Endodermal cell (in vitro differentiated cells): ENCODE data around the gene SPATA2L. TPM values are rescaled to one million over a fixed set of nuclear protein-coding genes. Genes with fewer than 3 reads are reported as not detected.

Experiments used
- DNase-seq: peaks from one replicate; pipeline ENCODE4 v3.0.0-alpha.2; 2017
- H3K27ac ChIP-seq: 2 replicates; pipeline ENCODE4 v1.5.1; 2013; ENCODE audit warnings: mild to moderate bottlenecking, low read depth, low read length, moderate library complexity
- H3K27me3 ChIP-seq: 2 replicates; pipeline ENCODE4 v1.6.1; 2013; ENCODE audit warnings: mild to moderate bottlenecking, low read length, moderate library complexity; ENCODE audit not compliant: insufficient read depth, control insufficient read depth, poor library complexity, severe bottlenecking
- H3K36me3 ChIP-seq: 2 replicates; pipeline ENCODE4 v1.7.0; 2013; ENCODE audit warnings: mild to moderate bottlenecking, low read length, moderate library complexity; ENCODE audit not compliant: control insufficient read depth, insufficient read depth
- H3K4me1 ChIP-seq: one replicate; pipeline ENCODE4 v1.7.0; 2013; ENCODE audit warnings: low read length; ENCODE audit not compliant: control insufficient read depth, insufficient read depth
- H3K4me3 ChIP-seq: 2 replicates; pipeline ENCODE4 v1.5.1; 2013; ENCODE audit warnings: mild to moderate bottlenecking, low read length, moderate library complexity
- H3K9ac ChIP-seq: 2 replicates; pipeline ENCODE4 v1.6.1; 2013; ENCODE audit warnings: mild to moderate bottlenecking, low read length, moderate library complexity; ENCODE audit not compliant: poor library complexity, severe bottlenecking; ENCODE audit errors: extremely low read depth
- H3K9me3 ChIP-seq: 2 replicates; pipeline ENCODE4 v1.6.1; 2013; ENCODE audit warnings: mild to moderate bottlenecking, low read length, moderate library complexity; ENCODE audit not compliant: control insufficient read depth
- H3K27ac Mint-ChIP-seq: 2 replicates; pipeline ENCODE4 v1.8.0; 2020; ENCODE audit warnings: mixed read lengths
- H3K27me3 Mint-ChIP-seq: 2 replicates; pipeline ENCODE4 v1.8.0; 2021; ENCODE audit warnings: mild to moderate bottlenecking, mixed read lengths; ENCODE audit not compliant: insufficient read depth
- H3K36me3 Mint-ChIP-seq: 2 replicates; pipeline ENCODE4 v1.8.0; 2020; ENCODE audit warnings: low read depth, mixed read lengths
- H3K4me1 Mint-ChIP-seq: 2 replicates; pipeline ENCODE4 v1.8.0; 2020; ENCODE audit warnings: mixed read lengths
- H3K4me3 Mint-ChIP-seq: 2 replicates; pipeline ENCODE4 v1.8.0; 2020; ENCODE audit warnings: mild to moderate bottlenecking, moderate library complexity, mixed read lengths
- H3K9me3 Mint-ChIP-seq: 2 replicates; pipeline ENCODE4 v1.8.0; 2020; ENCODE audit warnings: mild to moderate bottlenecking, mixed read lengths
- WGBS, 2 experiments: methylation state at CpG; one replicate each; pipeline versions ENCODE4 v1.1.5 to v1.1.7; 2013; ENCODE audit warnings: missing lambda C conversion rate in 2 of 2, mixed read lengths in 1 of 2; ENCODE audit not compliant: insufficient coverage in 1 of 2, insufficient read length in 1 of 2; 5-methylcytosine and 5-hydroxymethylcytosine counted together
- total RNA-seq, 2 donors: library from RNA; stranded (reverse); fragmentation: NEBNext Ultra II Directional in 1 of 2; extraction: Animal tissue kit (Norgen Biotek cat#: 25700) in 1 of 2; gene quantifications; 2 replicates in 1 of 2; 3 replicates in 1 of 2; pipeline ENCODE4 v1.2.1, GENCODE V29; 2021
- TF ChIP-seq, protein P1 (sequence below): fragments of 200-600 bp; sonication (generic); conservative IDR thresholded peaks from 2 replicates; pipeline ENCODE4 v1.5.0; 2021; ENCODE audit warnings: antibody characterized with exemption, mild to moderate bottlenecking

Gene SPATA2L
- total RNA-seq, 2 donors from 2014 or later = 22.9 to 28.8 TPM

DNA sequence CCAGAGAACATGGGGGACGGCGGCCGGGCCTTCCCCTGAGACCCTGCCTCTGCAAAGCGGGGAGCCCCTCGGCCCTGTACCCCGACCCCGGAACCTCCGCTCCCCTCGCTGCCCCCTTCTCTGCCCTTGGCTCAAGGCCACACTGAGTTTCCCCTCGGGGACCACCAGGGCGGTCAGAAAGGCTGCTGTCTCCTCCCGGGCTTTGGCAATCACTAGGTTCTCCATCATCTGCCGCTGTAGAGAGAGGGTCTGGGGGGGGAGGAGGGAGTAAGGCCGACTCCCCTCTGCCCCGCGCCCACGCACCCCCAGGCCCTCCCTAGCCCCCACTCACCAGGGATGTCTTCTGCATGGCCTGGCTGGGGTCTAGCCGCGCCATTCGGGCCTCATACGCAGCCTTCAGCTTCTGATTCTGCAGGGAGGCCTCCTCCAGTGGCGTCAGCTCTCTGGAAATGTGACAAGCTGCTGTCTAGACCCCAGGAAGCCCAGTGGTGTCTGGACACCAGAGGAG, 10.8 kb upstream of the SPATA2L start:
- H3K4me3 ChIP-seq = peak overlapping the region; percentile 75
- Mint-ChIP-seq H3K4me1 (peaks cover 5% of the 10 kb centered on the region), H3K4me3 (peak overlapping the region; percentile 64), H3K36me3 (peaks cover 20% of the 10 kb centered on the region), H3K27me3 (peaks cover 8% of the 10 kb centered on the region), H3K9me3 (no peaks in the 10 kb centered on the region), H3K27ac (no peak overlapping the region)
- TF ChIP-seq, protein P1, sequence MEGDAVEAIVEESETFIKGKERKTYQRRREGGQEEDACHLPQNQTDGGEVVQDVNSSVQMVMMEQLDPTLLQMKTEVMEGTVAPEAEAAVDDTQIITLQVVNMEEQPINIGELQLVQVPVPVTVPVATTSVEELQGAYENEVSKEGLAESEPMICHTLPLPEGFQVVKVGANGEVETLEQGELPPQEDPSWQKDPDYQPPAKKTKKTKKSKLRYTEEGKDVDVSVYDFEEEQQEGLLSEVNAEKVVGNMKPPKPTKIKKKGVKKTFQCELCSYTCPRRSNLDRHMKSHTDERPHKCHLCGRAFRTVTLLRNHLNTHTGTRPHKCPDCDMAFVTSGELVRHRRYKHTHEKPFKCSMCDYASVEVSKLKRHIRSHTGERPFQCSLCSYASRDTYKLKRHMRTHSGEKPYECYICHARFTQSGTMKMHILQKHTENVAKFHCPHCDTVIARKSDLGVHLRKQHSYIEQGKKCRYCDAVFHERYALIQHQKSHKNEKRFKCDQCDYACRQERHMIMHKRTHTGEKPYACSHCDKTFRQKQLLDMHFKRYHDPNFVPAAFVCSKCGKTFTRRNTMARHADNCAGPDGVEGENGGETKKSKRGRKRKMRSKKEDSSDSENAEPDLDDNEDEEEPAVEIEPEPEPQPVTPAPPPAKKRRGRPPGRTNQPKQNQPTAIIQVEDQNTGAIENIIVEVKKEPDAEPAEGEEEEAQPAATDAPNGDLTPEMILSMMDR = no peak
- 10 to 15% methylated on average over 6 to 22 of the region's 22 CpGs for WGBS, 2 experiments
- no peak overlapping the region for H3K27ac ChIP-seq
- H3K9ac ChIP-seq = peak overlapping the region; percentile 20
- H3K9me3 ChIP-seq = no peaks in the 10 kb centered on the region
- H3K4me1 ChIP-seq = no peaks in the 10 kb centered on the region
- peaks cover 6% of the 10 kb centered on the region for H3K36me3 ChIP-seq
- no peaks in the 10 kb centered on the region for H3K27me3 ChIP-seq
- DNase-seq = peak; percentile 64

DNA sequence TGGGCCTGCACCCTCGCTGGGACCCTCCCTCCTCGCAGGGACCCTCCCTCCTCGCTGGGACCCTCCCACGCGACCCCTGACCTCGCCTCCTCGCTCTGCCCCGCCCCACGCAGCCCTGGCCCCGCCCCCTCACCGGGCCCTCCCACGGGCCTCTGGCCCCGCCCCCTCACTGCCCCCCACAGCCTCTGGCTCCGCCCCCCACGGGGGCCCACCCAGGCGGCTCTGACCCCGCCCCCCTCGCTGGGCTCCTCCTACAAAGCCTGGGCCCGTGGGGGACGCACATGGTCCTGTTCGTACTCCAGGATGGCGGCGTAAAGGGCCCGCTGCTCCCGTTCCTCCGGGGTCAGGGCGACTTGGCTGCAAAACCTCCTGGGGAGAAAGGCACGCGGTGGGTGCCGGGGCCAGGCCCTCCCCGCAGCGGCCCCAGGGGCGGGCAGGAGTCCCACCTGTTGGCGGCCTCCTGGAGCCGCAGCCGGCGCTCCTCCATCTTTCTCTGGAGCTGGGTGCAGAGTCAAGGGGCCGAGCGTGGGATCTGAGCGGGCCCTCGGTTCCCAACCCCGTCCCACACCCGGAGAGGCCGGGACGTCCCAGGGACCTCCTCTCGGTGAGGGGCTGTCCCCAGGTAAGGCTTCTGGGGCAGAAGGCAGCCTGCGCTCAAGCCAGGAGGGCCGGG, 10.2 kb upstream of the SPATA2L start:
- H3K27ac Mint-ChIP-seq = no peak overlapping the region
- Histone ChIP-seq H3K9me3 (no peaks in the 10 kb centered on the region), H3K4me1 (no peaks in the 10 kb centered on the region), H3K9ac (peak overlapping the region; percentile 20), H3K27ac (no peak overlapping the region), H3K27me3 (no peaks in the 10 kb centered on the region), H3K36me3 (peaks cover 6% of the 10 kb centered on the region), H3K4me3 (peak overlapping the region; percentile 75)
- 5 to 27% methylated on average over 3 to 46 of the region's 48 CpGs for WGBS, 2 experiments
- TF ChIP-seq, protein P1 = no peak
- no peaks in the 10 kb centered on the region for H3K9me3 Mint-ChIP-seq
- H3K27me3 Mint-ChIP-seq = peaks cover 5% of the 10 kb centered on the region
- peak; percentile 91 for DNase-seq
- H3K4me1 Mint-ChIP-seq = peaks cover 5% of the 10 kb centered on the region
- peak overlapping the region; percentile 64 for H3K4me3 Mint-ChIP-seq
- H3K36me3 Mint-ChIP-seq = peaks cover 17% of the 10 kb centered on the region

DNA sequence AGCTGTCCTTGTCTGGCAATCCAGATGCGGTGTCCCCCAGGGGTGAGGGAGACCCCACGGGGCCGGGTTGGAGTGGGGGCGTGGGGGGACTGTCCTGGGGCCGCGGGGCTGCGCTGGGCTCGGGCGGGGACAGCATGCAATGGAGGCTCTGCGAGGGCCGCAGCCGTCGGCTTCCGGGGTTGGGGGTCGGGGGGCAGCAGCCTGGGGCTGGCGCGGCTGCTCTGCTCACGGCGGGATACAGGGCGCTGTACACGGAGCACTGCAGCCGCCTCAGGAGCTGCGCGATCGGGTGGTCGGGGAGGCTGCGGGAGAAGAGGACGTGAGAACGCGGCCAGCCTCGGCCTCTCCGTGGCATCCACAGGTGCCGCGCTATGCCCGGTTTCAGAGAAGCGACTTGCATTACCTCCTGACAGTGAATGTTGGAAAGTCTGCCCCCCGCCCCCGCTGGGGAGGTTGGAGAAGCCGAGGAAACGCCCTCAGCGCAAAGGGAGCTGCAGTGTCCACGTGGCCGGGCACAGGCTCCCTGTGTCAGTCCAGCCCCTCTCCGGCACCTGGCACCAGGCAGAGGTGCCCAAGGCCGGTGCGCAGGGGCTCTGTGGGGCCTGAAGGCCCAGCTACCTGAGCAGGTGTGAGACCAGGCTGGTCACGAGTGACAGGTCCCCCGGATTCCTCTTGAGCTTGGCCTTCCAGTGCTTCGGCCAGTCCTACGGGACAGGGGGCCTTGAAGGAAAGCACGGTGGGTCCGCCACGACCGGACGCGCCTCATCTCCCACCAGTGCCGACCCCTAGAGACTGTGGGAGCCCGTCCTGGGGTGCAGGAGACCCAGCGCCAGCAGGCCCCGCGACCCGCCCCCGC, 9.4 kb upstream of the SPATA2L start:
- H3K36me3 ChIP-seq = peaks cover 6% of the 10 kb centered on the region
- H3K4me3 ChIP-seq = no peak overlapping the region
- WGBS, 2 experiments = 94 to 95% methylated on average over 41 to 63 of the region's 63 CpGs
- H3K4me3 Mint-ChIP-seq = peak overlapping the region; percentile 64
- peaks cover 7% of the 10 kb centered on the region for H3K4me1 Mint-ChIP-seq
- TF ChIP-seq, protein P1 = no peak
- DNase-seq = peak; percentile 66
- H3K27me3 ChIP-seq = no peaks in the 10 kb centered on the region
- H3K36me3 Mint-ChIP-seq = peaks cover 11% of the 10 kb centered on the region
- H3K9me3 ChIP-seq = no peaks in the 10 kb centered on the region
- H3K9me3 Mint-ChIP-seq = no peaks in the 10 kb centered on the region
- H3K9ac ChIP-seq = no peak overlapping the region
- peaks cover 4% of the 10 kb centered on the region for H3K27me3 Mint-ChIP-seq
- no peak overlapping the region for H3K27ac Mint-ChIP-seq
- peaks cover 3% of the 10 kb centered on the region for H3K4me1 ChIP-seq
- H3K27ac ChIP-seq = no peak overlapping the region
